Esophagus muscularis mucosa (tissue), 4 donors: ENCODE results near the gene GAS6. TPM values are rescaled to one million over a fixed set of nuclear protein-coding genes. Genes with fewer than 3 reads are reported as not detected.
A peak's percentile ranks its signal among the peaks of the same experiment; 100 is the strongest.

Experiments used
- DNase-seq: peaks from one replicate; pipeline ENCODE4 v3.0.0-alpha.2; 2017; ENCODE audit errors: extremely low spot score
- H3K27ac ChIP-seq, 4 donors: fragments of 200-600 bp; sonication (generic); replicated peaks in 1 of 4; 1 replicate in 3 of 4; 2 replicates in 1 of 4; pipeline ENCODE4 v1.5.1; 2016 to 2019; ENCODE audit warnings: mild to moderate bottlenecking in 1 of 4
- H3K27me3 ChIP-seq, 4 donors: fragments of 200-600 bp; sonication (generic); one replicate each; pipeline versions ENCODE4 v1.5.1 to v1.6.0; 2016 to 2019
- H3K36me3 ChIP-seq, 4 donors: fragments of 200-600 bp; sonication (generic); one replicate each; pipeline ENCODE4 v1.5.1; 2016 to 2019
- H3K4me1 ChIP-seq, 4 donors: fragments of 200-600 bp; sonication (generic); one replicate each; pipeline ENCODE4 v1.5.1; 2016 to 2019
- H3K4me3 ChIP-seq, 4 donors: fragments of 200-600 bp; sonication (generic); 1 replicate in 2 of 4; 2 replicates in 2 of 4; pipeline ENCODE4 v1.5.1; 2016 to 2019; ENCODE audit warnings: mild to moderate bottlenecking in 4 of 4, moderate library complexity in 1 of 4
- H3K9me3 ChIP-seq, 4 donors: fragments of 200-600 bp; sonication (generic); 1 replicate in 3 of 4; 2 replicates in 1 of 4; pipeline ENCODE4 v1.5.1; 2016 to 2019
- EP300 ChIP-seq: sonication (generic); formaldehyde crosslinking; IDR thresholded peaks from one replicate; pipeline ENCODE4 v1.6.1; 2017; ENCODE audit warnings: antibody characterized with exemption
- POLR2A ChIP-seq: fragments of 450-650 bp; IDR thresholded peaks from one replicate; pipeline ENCODE4 v1.6.1; 2017; ENCODE audit warnings: antibody characterized with exemption, moderate library complexity, mild to moderate bottlenecking, low read depth
- POLR2AphosphoS5 ChIP-seq, 2 donors: sonication (generic); formaldehyde crosslinking; IDR thresholded peaks; one replicate each; pipeline ENCODE4 v1.6.1; 2017; ENCODE audit warnings: antibody characterized with exemption in 2 of 2
- WGBS: methylation state at CpG from one replicate; pipeline ENCODE4 v1.1.5; 2018; 5-methylcytosine and 5-hydroxymethylcytosine counted together
- intact Hi-C: fragments of 100-400 bp; cut with DNase I; formaldehyde crosslinking; loops from one replicate; pipeline ENCODE4 v1.15.1; 2023
- total RNA-seq, 4 donors: library from RNA; depleted of rRNA; stranded (reverse); fragments of >200 nt; gene quantifications; one replicate each; pipeline versions ENCODE4 v1.1.0 to v1.2.1, GENCODE V29; 2016
- TF ChIP-seq, protein P1 (sequence below), 3 experiments: fragments of 200-600 bp in 2 of 3; fragments of 450-650 bp in 1 of 3; sonication (generic) in 2 of 3; IDR thresholded peaks; one replicate each; pipeline ENCODE4 v1.5.1; 2017 to 2019; ENCODE audit warnings: antibody characterized with exemption in 3 of 3, mild to moderate bottlenecking in 2 of 3, moderate library complexity in 1 of 3

GAS6 gene
- total RNA-seq, 4 donors from 2014 or later: 241 to 459 (median 346) TPM

DNA sequence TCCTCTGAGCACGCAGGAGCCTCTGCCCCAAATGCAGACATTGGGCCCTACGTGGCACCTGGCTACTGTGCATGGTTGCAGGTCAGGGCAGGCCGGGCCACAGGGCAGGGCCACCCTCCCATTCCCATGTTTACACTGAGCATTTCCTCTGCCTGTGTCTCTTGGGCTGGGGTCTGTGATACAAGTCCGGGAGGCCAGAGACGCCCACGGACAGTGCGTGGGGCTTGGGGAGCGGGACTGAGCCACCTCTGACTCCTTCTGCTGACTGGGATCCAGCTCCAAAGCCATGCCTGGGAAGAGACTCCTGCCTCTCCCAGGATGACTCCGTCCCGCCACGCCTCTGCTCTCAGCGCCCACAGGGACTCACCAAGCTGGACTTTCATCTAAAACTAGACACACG, 18.8 kb downstream of the GAS6 start:
- no peak for TF ChIP-seq EP300
- no peak for TF ChIP-seq POLR2A
- TF ChIP-seq, protein P1, sequence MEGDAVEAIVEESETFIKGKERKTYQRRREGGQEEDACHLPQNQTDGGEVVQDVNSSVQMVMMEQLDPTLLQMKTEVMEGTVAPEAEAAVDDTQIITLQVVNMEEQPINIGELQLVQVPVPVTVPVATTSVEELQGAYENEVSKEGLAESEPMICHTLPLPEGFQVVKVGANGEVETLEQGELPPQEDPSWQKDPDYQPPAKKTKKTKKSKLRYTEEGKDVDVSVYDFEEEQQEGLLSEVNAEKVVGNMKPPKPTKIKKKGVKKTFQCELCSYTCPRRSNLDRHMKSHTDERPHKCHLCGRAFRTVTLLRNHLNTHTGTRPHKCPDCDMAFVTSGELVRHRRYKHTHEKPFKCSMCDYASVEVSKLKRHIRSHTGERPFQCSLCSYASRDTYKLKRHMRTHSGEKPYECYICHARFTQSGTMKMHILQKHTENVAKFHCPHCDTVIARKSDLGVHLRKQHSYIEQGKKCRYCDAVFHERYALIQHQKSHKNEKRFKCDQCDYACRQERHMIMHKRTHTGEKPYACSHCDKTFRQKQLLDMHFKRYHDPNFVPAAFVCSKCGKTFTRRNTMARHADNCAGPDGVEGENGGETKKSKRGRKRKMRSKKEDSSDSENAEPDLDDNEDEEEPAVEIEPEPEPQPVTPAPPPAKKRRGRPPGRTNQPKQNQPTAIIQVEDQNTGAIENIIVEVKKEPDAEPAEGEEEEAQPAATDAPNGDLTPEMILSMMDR (IDR thresholded peaks at IDR 0.05): no peak
- TF ChIP-seq POLR2AphosphoS5 (IDR thresholded peaks at IDR 0.05): no peak
- Histone ChIP-seq H3K27ac (peak overlapping the region; percentile 55 to 94 (median 92)), H3K4me1 (peaks cover 55 to 100% (median 96%) of the 10 kb centered on the region in 4 donors), H3K27me3 (no peaks in the 10 kb centered on the region), H3K9me3 (no peaks in the 10 kb centered on the region), H3K36me3 (peaks cover 17 to 68% (median 46%) of the 10 kb centered on the region in 4 donors), H3K4me3 (no peak overlapping the region)
- WGBS: 90% methylated on average over 9 of the region's 13 CpGs
- DNase-seq: no peak
- intact Hi-C loops: no loop called here

DNA sequence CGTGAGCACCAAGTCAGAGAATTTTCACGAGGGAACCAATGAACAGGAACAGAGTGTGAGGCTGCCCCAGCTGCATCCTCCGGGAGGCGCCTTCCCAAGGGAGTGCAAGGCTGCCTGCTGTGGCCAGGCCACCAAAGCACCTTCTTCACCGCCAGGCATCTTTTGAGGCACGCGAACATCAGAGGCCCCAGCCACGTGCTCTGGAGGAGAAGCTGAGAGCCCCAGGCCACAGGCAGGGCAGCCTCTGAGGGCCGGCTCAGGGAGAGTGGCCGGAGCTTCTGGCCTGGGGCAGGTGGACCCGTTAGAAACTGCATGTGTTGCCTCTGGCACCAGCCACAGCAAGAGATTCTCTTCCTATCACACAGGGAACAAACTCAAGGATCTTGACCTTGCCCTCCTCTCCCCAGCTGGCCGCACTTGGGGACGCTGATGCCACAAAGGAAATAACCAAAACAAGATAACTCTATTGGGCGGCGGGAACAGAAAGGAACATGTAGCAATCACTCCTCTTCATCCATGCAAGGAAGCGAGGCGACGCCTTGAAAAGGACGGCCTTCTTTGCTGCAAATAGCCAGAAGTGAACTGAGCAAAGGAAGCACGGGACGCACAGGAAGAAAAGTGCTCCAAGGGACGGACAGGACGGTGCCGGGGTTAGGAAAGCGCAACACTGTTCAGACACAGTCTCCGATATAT, 19.9 kb downstream of the GAS6 start:
- Histone ChIP-seq H3K4me1 (peaks cover 58 to 100% (median 96%) of the 10 kb centered on the region in 4 donors), H3K9me3 (no peaks in the 10 kb centered on the region), H3K4me3 (no peak overlapping the region), H3K36me3 (peaks cover 17 to 75% (median 48%) of the 10 kb centered on the region in 4 donors), H3K27ac (peak overlapping the region; percentile 5 to 94 (median 92)), H3K27me3 (no peaks in the 10 kb centered on the region)
- no peak for TF ChIP-seq POLR2AphosphoS5 (IDR thresholded peaks at IDR 0.05)
- TF ChIP-seq POLR2A: no peak
- TF ChIP-seq EP300: no peak
- intact Hi-C loops: no loop called here
- no peak for DNase-seq
- 84% methylated on average over 23 of the region's 26 CpGs for WGBS

DNA sequence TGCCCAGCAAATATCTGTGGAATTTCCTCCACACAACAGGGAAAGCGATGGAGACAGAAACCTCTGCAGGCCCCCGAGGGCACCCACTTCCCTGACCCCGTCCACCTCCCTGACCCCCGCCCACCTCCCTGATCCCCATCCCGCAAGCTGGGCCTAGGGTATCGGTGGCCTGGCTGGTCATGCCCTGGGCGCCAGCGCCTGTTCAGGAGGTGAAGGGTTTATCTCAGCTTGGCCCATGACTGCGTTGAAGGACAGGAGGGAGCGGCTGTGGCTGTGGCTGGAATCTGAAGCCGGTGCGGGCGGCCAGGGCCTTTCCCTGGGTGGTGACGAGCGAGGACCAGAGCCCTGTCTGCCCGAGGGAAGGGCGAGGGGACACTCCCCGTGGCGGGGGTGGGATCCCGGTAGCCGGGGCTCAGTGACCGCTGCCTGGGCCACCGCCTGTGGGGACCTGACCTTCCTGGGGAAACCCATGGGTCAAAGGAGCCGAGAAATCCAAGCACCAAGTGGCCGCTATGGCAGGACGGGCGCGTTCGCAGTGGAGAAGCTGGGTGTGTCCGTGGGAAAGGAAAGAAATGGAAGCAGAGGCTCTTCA, 20.7 kb downstream of the GAS6 start:
- Histone ChIP-seq H3K4me3 (no peak overlapping the region), H3K27ac (peak overlapping the region; percentile 34 to 94 (median 92)), H3K36me3 (peaks cover 17 to 75% (median 48%) of the 10 kb centered on the region in 4 donors), H3K9me3 (no peaks in the 10 kb centered on the region), H3K27me3 (no peaks in the 10 kb centered on the region), H3K4me1 (peaks cover 58 to 100% (median 96%) of the 10 kb centered on the region in 4 donors)
- 94% methylated on average over 21 of the region's 30 CpGs for WGBS
- TF ChIP-seq POLR2AphosphoS5 (IDR thresholded peaks at IDR 0.05) (no peak), EP300 (no peak), POLR2A (no peak)
- TF ChIP-seq, protein P1 (IDR thresholded peaks at IDR 0.05): no peak
- intact Hi-C loops: no loop called here
- no peak for DNase-seq

DNA sequence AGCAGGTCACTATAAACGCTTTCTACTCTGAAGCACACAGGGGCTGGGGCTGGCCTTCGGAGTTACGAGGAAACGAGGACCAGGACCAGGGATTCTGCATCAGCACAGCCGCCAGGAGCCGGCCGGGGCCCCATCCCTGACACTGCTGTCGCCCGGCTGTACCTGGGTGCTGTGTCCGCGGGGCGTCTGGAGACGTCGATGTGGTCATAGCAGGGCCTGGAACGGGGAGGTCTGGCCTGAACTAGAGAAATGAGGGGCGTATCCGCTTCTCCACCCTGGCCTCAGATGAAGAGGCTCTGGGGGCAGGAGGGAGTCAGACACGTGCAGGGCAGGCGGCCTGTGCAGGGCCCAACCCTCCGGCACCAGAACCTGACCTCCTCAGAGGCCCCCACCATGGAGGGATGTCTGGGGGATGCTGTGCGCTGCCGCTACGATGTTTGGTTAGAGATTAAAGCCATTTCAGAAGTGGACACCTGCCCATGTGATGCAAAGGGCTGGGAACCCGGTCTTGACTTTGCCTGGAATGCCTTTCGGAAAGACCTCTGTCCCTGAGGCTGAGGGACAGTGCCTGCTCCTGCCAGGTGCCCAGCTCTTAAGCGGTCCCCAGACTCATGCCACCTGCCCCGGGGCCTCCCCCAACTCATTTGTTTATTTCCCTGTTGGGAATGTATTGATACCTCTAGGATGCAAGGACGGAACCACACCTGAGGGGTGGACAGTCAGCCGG, 21.4 kb downstream of the GAS6 start:
- Histone ChIP-seq H3K27me3 (no peaks in the 10 kb centered on the region), H3K4me3 (no peak overlapping the region), H3K4me1 (peaks cover 59 to 100% (median 96%) of the 10 kb centered on the region in 4 donors), H3K9me3 (no peaks in the 10 kb centered on the region), H3K27ac (peak overlapping the region; percentile 34 to 94 (median 92)), H3K36me3 (peaks cover 17 to 71% (median 47%) of the 10 kb centered on the region in 4 donors)
- no peak for TF ChIP-seq EP300
- no peak for TF ChIP-seq POLR2A
- TF ChIP-seq, protein P1 (IDR thresholded peaks at IDR 0.05): no peak
- TF ChIP-seq POLR2AphosphoS5 (IDR thresholded peaks at IDR 0.05): no peak
- intact Hi-C loops: no loop called here
- no peak for DNase-seq
- WGBS: 86% methylated on average over 18 of the region's 29 CpGs

DNA sequence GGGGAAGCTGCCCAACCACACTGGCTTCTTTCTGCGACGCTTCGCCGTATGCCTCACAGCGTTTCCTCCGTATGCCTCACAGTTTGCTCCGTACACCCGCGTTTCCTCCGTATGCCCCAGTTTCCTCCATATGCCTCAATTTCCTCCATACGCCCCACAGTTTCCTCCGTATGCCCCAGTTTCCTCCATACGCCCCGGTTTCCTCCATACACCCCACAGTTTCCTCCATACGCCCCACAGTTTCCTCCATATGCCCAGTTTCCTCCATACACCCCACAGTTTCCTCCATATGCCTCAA, 22.6 kb downstream of the GAS6 start:
- 73% methylated on average over 15 of the region's 15 CpGs for WGBS
- H3K4me3 ChIP-seq: no peak overlapping the region
- no peaks in the 10 kb centered on the region for H3K9me3 ChIP-seq
- H3K27me3 ChIP-seq: no peaks in the 10 kb centered on the region
- no peak for DNase-seq
- intact Hi-C loops: no loop called here
- peak overlapping the region; percentile 90 to 94 (median 92) for H3K27ac ChIP-seq
- peaks cover 62 to 100% (median 93%) of the 10 kb centered on the region in 4 donors for H3K4me1 ChIP-seq
- TF ChIP-seq POLR2AphosphoS5 (IDR thresholded peaks at IDR 0.05): no peak
- TF ChIP-seq EP300: no peak
- no peak for TF ChIP-seq POLR2A
- TF ChIP-seq, protein P1 (IDR thresholded peaks at IDR 0.05): no peak
- peaks cover 17 to 60% (median 37%) of the 10 kb centered on the region in 4 donors for H3K36me3 ChIP-seq
